Keratinocyte (primary cell): ENCODE results near the gene GFOD1. TPM values are rescaled to one million over a fixed set of nuclear protein-coding genes. Genes with fewer than 3 reads are reported as not detected.

Experiments
- DNase-seq: peaks from one replicate; pipeline ENCODE4 v3.0.0-alpha.2; 2011; ENCODE audit warnings: low read depth, missing footprints, low spot score
- FAIRE-seq: peaks from 2 replicates; lab custom pipeline; 2011; peaks lifted over from hg19 to GRCh38; lab: Jason Lieb, UNC
- H2AFZ ChIP-seq: 2 replicates; pipeline ENCODE4 v1.6.0; 2012; ENCODE audit warnings: low read length, control low read depth, inconsistent platforms; ENCODE audit not compliant: control insufficient read depth
- H3K27ac ChIP-seq: 2 replicates; pipeline ENCODE4 v1.5.1; 2011; ENCODE audit warnings: low read length; ENCODE audit not compliant: control insufficient read depth, insufficient read depth
- H3K27me3 ChIP-seq: 3 replicates; pipeline ENCODE4 v1.6.0; 2011; ENCODE audit warnings: low read length; ENCODE audit not compliant: control insufficient read depth, insufficient read depth; ENCODE audit errors: extremely low read depth
- H3K36me3 ChIP-seq, 2 experiments: 2 replicates in 1 of 2; 3 replicates in 1 of 2; pipeline ENCODE4 v1.5.1; 2011; ENCODE audit warnings: low read length in 2 of 2, mild to moderate bottlenecking in 1 of 2; ENCODE audit not compliant: control insufficient read depth in 2 of 2, insufficient read depth in 2 of 2; ENCODE audit errors: extremely low read depth in 1 of 2
- H3K4me1 ChIP-seq: 3 replicates; pipeline ENCODE4 v1.5.1; 2011; ENCODE audit warnings: low read length; ENCODE audit not compliant: control insufficient read depth, insufficient read depth; ENCODE audit errors: extremely low read depth
- H3K4me2 ChIP-seq: 3 replicates; pipeline ENCODE4 v1.6.0; 2011; ENCODE audit warnings: low read depth, low read length; ENCODE audit not compliant: control insufficient read depth, insufficient read depth; ENCODE audit errors: extremely low read depth
- H3K4me3 ChIP-seq, 3 experiments: fragments of 200-600 bp in 1 of 3; sonication (generic) in 1 of 3; 2 replicates in 2 of 3; 3 replicates in 1 of 3; pipeline ENCODE4 v1.5.1; 2011 to 2016; ENCODE audit warnings: low read length in 3 of 3, mild to moderate bottlenecking in 3 of 3, control low read depth in 2 of 3, inconsistent platforms in 1 of 3, low read depth in 1 of 3, mixed read lengths in 1 of 3, mixed run types in 1 of 3, moderate library complexity in 1 of 3; ENCODE audit not compliant: control insufficient read depth in 2 of 3, insufficient read depth in 2 of 3; ENCODE audit errors: extremely low read depth in 1 of 3
- H3K79me2 ChIP-seq: 2 replicates; pipeline ENCODE4 v1.6.0; 2012; ENCODE audit warnings: low read length; ENCODE audit not compliant: control insufficient read depth, insufficient read depth
- H3K9ac ChIP-seq: 3 replicates; pipeline ENCODE4 v1.6.0; 2011; ENCODE audit warnings: low read length; ENCODE audit not compliant: control insufficient read depth, insufficient read depth; ENCODE audit errors: extremely low read depth
- H3K9me1 ChIP-seq: 3 replicates; pipeline ENCODE4 v1.6.0; 2011; ENCODE audit warnings: low read length; ENCODE audit not compliant: control insufficient read depth, insufficient read depth; ENCODE audit errors: extremely low read depth
- H3K9me3 ChIP-seq: 2 replicates; pipeline ENCODE4 v1.5.1; 2012; ENCODE audit warnings: low read depth, low read length; ENCODE audit not compliant: control insufficient read depth
- H4K20me1 ChIP-seq: 3 replicates; pipeline ENCODE4 v1.6.0; 2011; ENCODE audit warnings: low read length; ENCODE audit not compliant: control insufficient read depth, insufficient read depth; ENCODE audit errors: extremely low read depth
- EZH2 ChIP-seq: IDR thresholded peaks from one replicate; pipeline ENCODE4 v1.6.1; 2012; ENCODE audit warnings: inconsistent platforms, mild to moderate bottlenecking, low read length, moderate library complexity
- dilution Hi-C: fragments of 300-500 bp; cut with MboI; formaldehyde crosslinking; loops from one replicate; pipeline ENCODE4 v1.7.0; 2020; ENCODE audit warnings: low sequenced_read_pairs; ENCODE audit not compliant: extremely low pct_ligation_motif_present
- polyA plus RNA-seq, 5 experiments: library from polyadenylated mRNA; depleted of rRNA in 3 of 5; stranded (reverse) in 3 of 5; stranded (forward) in 1 of 5; unstranded in 1 of 5; fragments of >200 nt; gene quantifications; 1 replicate in 1 of 5; 2 replicates in 3 of 5; 3 replicates in 1 of 5; pipeline versions ENCODE4 v1.2.1 to v1.2.3, GENCODE V29; 2011 to 2012; ENCODE audit warnings: missing spikeins in 2 of 5, low read depth in 1 of 5, low replicate concordance in 1 of 5
- TF ChIP-seq, protein P1 (sequence below), 3 experiments: IDR thresholded peaks in 1 of 3; conservative IDR thresholded peaks in 1 of 3; optimal IDR thresholded peaks in 1 of 3; 2 replicates in 2 of 3; 3 replicates in 1 of 3; pipeline versions ENCODE3 to v1.5.1; 2011; ENCODE audit warnings: low read length in 3 of 3, mild to moderate bottlenecking in 3 of 3, moderate library complexity in 2 of 3, control low read depth in 1 of 3, inconsistent platforms in 1 of 3; ENCODE audit not compliant: insufficient read depth in 2 of 3; ENCODE audit errors: extremely low read depth in 1 of 3

Gene GFOD1
- polyA plus RNA-seq, 1 donor (not counting 4 experiments of a cell fraction or from before 2014, with no cell fraction given) = 7.2 TPM

- Histone ChIP-seq H3K4me1 (peaks cover 7% of the 10 kb centered on the region), H3K36me3 (no peaks in the 10 kb centered on the region), H3K4me2 (no peak overlapping the region), H3K27me3 (no peaks in the 10 kb centered on the region), H3K9ac (no peak overlapping the region), H3K79me2 (no peaks in the 10 kb centered on the region), H2AFZ (no peak overlapping the region), H3K4me3 (no peak overlapping the region), H3K27ac (no peak overlapping the region), H3K9me3 (no peaks in the 10 kb centered on the region), H4K20me1 (no peaks in the 10 kb centered on the region), H3K9me1 (no peaks in the 10 kb centered on the region)
- DNase-seq = no peak
- dilution Hi-C loops = no loop called here
- TF ChIP-seq, protein P1, sequence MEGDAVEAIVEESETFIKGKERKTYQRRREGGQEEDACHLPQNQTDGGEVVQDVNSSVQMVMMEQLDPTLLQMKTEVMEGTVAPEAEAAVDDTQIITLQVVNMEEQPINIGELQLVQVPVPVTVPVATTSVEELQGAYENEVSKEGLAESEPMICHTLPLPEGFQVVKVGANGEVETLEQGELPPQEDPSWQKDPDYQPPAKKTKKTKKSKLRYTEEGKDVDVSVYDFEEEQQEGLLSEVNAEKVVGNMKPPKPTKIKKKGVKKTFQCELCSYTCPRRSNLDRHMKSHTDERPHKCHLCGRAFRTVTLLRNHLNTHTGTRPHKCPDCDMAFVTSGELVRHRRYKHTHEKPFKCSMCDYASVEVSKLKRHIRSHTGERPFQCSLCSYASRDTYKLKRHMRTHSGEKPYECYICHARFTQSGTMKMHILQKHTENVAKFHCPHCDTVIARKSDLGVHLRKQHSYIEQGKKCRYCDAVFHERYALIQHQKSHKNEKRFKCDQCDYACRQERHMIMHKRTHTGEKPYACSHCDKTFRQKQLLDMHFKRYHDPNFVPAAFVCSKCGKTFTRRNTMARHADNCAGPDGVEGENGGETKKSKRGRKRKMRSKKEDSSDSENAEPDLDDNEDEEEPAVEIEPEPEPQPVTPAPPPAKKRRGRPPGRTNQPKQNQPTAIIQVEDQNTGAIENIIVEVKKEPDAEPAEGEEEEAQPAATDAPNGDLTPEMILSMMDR (optimal IDR thresholded peaks at IDR 0.05 in 1 of 3, IDR thresholded peaks at IDR 0.05 in 1 of 3, conservative IDR thresholded peaks at IDR 0.05 in 1 of 3; ENCODE audit: extremely low read depth in 1 of 3, insufficient read depth in 2 of 3, low read length in 3 of 3) = no peak
- TF ChIP-seq EZH2 = no peak
- FAIRE-seq = no peak
Measured at GRCh38 chr6:13338038-13338437, 149.4 kb downstream of the GFOD1 start.

DNA sequence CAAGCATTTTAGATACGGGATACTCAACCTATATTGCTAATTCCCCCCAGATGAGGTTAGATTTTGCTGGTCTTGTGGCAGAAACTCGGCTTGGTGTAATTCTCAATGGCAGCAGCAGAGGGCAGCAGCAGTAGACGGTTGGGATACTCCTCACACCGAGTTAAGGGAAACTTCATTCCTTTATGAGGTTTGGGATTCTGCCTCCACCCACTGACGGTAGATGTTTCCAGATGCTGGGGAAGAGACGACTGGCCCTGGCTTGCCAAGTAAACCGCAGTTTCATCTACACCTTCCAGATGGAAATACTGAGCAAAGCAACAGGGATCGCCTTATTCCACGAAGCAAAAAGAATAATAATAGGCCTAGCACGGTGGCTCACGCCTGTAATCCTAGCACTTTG, 150.8 kb downstream of the GFOD1 start:
- H3K9ac ChIP-seq = no peak overlapping the region
- DNase-seq = peak; percentile 90
- H3K9me3 ChIP-seq = no peaks in the 10 kb centered on the region
- no peak overlapping the region for H3K4me2 ChIP-seq
- dilution Hi-C loops = no loop called here
- H3K79me2 ChIP-seq = no peaks in the 10 kb centered on the region
- H3K27ac ChIP-seq = no peak overlapping the region
- peak; percentile 98 for FAIRE-seq
- no peaks in the 10 kb centered on the region for H4K20me1 ChIP-seq
- H3K4me3 ChIP-seq = no peak overlapping the region
- H3K27me3 ChIP-seq = no peaks in the 10 kb centered on the region
- H2AFZ ChIP-seq = peak overlapping the region; percentile 34
- no peaks in the 10 kb centered on the region for H3K9me1 ChIP-seq
- peaks cover 7% of the 10 kb centered on the region for H3K4me1 ChIP-seq
- H3K36me3 ChIP-seq = no peaks in the 10 kb centered on the region
- TF ChIP-seq EZH2 = no peak
- TF ChIP-seq, protein P1 (optimal IDR thresholded peaks at IDR 0.05 in 1 of 3, IDR thresholded peaks at IDR 0.05 in 1 of 3, conservative IDR thresholded peaks at IDR 0.05 in 1 of 3; ENCODE audit: extremely low read depth in 1 of 3, insufficient read depth in 2 of 3, low read length in 3 of 3) = peak; percentile 83 to 97 (median 91)
